ENCODE results near the gene FOXK1.

Gene FOXK1

DNA sequence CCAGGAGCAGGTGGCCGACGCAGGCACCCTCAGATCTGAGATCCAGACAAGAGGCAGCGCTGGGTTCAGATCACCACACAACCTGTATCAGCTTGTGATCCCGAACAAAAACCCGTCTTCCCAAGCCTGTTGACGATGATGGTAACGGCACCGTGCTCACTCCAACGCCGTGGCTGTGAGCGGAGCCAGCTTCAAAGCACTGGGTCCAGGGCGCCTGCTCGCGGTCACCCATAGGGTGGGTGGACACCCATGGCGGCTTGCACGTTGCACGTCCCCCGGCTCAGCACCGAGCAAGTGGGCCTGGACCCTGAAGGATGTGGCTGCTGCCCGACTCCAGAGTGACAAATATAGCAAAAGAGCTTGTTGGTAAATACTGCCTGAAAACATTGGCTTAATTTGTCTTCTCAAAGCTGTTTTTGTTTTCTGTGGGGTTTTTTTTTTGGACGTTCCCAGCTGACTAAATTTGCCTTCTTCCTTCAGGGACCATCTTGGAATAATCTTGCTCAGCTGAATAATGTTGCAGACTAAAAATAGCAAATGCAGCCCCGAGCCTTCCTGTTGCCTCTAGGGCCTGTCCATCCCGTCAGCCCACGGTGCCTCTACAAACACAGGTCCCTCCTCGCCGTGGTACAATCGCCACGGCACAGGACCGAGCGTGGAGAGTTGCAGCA, 41.0 kb downstream of the FOXK1 start:
- TF ChIP-seq, protein P1, sequence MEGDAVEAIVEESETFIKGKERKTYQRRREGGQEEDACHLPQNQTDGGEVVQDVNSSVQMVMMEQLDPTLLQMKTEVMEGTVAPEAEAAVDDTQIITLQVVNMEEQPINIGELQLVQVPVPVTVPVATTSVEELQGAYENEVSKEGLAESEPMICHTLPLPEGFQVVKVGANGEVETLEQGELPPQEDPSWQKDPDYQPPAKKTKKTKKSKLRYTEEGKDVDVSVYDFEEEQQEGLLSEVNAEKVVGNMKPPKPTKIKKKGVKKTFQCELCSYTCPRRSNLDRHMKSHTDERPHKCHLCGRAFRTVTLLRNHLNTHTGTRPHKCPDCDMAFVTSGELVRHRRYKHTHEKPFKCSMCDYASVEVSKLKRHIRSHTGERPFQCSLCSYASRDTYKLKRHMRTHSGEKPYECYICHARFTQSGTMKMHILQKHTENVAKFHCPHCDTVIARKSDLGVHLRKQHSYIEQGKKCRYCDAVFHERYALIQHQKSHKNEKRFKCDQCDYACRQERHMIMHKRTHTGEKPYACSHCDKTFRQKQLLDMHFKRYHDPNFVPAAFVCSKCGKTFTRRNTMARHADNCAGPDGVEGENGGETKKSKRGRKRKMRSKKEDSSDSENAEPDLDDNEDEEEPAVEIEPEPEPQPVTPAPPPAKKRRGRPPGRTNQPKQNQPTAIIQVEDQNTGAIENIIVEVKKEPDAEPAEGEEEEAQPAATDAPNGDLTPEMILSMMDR (IDR thresholded peaks at IDR 0.05; ENCODE audit: low read depth, low read length) = no peak
- peaks cover 7% of the 10 kb centered on the region; the same call in 1 of the 2 replicates for H3K36me3 ChIP-seq
- no peaks in the 10 kb centered on the region for H3K9me3 ChIP-seq (ENCODE audit: severe bottlenecking)
- DNase-seq = no peak
- H3K4me3 ChIP-seq (ENCODE audit: low read depth, low read length) = no peak overlapping the region
- no peak overlapping the region for H3K27ac ChIP-seq
- no peaks in the 10 kb centered on the region for H3K27me3 ChIP-seq (ENCODE audit: insufficient read depth, low read depth, severe bottlenecking)

DNA sequence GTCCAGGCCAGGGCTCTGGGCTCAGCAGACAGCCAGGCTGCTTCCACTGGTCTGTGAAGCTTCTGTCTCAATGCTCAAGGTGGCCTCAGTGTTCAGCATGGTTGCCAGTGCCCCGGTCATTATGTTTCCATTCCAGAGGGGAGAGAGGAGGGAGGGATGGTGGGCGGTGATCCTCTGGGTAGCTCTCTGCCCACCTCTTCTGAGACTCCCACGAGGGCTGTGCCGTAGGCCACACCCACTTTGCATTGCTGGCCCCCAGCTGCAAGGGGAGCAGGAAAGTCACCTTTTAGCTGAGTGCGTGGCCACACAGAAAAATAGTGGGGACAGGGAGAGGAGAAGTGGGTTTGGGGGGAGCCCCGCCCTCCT, 42.5 kb downstream of the FOXK1 start:
- Histone ChIP-seq H3K9me3 (ENCODE audit: severe bottlenecking) (no peaks in the 10 kb centered on the region), H3K27ac (no peak overlapping the region), H3K36me3 (peaks cover 7% of the 10 kb centered on the region; the same call in 1 of the 2 replicates), H3K27me3 (ENCODE audit: insufficient read depth, low read depth, severe bottlenecking) (no peaks in the 10 kb centered on the region), H3K4me3 (ENCODE audit: low read depth, low read length) (no peak overlapping the region)
- no peak for DNase-seq
- TF ChIP-seq, protein P1 (IDR thresholded peaks at IDR 0.05; ENCODE audit: low read depth, low read length) = no peak

DNA sequence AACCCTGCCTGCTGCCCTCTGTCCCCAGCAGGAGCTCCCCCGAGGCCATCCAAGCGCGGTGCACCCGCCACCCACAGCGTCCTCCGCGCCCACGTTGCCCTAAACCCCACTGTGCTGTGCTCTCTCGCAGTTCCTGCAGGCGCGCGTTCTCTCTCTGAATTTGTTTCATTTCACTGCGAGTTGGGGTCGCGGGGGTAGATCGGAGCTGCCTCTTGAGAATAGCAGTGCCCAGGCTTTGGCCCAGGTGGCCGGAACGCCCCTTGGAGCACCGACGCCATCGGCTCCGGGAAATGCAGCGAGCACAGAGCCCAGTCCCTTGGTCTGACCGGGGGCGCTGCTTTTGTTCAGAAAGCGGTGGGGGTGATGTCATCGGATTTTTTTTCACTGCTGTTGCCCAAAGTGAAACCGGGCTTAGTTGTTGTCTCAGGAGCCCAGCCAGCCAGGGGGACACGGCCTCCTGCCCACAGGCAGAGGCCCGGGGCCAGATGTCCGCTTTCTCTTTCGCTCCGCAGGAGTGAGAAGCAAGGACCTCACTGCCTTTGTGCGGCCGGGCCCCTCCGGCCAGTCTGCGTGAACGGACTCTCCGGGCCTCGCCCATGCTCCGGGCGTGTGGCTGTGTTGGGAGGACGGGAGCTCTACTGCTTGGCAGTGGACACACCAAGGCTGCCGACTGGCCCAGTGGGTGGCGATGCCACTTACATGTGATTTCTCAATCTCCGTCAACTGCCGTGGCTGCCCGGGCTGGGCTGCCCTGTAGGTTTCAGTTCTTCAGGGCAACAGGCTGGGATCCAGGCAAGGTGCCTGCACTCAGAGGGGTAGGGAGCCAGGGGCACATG, 43.1 kb downstream of the FOXK1 start:
- no peak overlapping the region for H3K27ac ChIP-seq
- H3K4me3 ChIP-seq (ENCODE audit: low read depth, low read length) = no peak overlapping the region

DNA sequence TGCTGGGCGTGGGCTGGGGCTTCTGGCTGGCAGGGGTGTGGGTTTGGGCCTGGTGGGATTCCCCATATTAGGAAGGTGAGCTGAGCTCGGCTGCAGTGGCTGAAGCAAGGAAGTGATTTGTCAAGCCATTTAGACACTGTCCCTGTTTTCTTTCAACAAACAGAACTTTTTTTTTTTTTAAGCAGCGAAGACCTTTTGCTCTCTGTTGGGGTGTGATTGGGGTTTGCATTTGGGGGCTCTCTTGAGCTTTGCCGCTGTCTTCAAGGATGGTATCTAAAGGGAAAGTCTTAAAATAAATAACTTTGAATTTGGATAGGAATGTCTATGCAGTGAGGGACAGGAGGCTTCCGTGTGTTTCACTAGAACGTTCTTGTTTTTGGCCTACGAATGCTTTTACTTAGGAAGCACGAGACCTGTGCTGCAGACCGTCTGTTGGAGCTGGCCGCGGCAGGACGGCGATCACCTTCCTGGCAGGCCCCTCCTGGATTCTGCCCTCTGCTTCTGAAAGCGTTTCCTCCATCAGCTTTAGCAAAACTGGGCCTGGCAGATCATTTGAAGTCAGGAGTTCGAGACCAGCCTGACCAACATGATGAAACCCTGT, 43.9 kb downstream of the FOXK1 start:
- no peak overlapping the region for H3K27ac ChIP-seq
- no peaks in the 10 kb centered on the region for H3K27me3 ChIP-seq (ENCODE audit: insufficient read depth, low read depth, severe bottlenecking)
- TF ChIP-seq, protein P1 (IDR thresholded peaks at IDR 0.05; ENCODE audit: low read depth, low read length) = no peak
- H3K9me3 ChIP-seq (ENCODE audit: severe bottlenecking) = no peaks in the 10 kb centered on the region
- no peak for DNase-seq
- H3K36me3 ChIP-seq = peaks cover 7% of the 10 kb centered on the region; the same call in 1 of the 2 replicates
- H3K4me3 ChIP-seq (ENCODE audit: low read depth, low read length) = no peak overlapping the region

More for the DNA sequence above, 43.1 kb downstream of the FOXK1 start:
- peak; percentile 21 for DNase-seq
- H3K9me3 ChIP-seq (ENCODE audit: severe bottlenecking) = no peaks in the 10 kb centered on the region
- H3K27me3 ChIP-seq (ENCODE audit: insufficient read depth, low read depth, severe bottlenecking) = no peaks in the 10 kb centered on the region
- peaks cover 7% of the 10 kb centered on the region; the same call in 1 of the 2 replicates for H3K36me3 ChIP-seq
- TF ChIP-seq, protein P1 (IDR thresholded peaks at IDR 0.05; ENCODE audit: low read depth, low read length) = no peak

DNA sequence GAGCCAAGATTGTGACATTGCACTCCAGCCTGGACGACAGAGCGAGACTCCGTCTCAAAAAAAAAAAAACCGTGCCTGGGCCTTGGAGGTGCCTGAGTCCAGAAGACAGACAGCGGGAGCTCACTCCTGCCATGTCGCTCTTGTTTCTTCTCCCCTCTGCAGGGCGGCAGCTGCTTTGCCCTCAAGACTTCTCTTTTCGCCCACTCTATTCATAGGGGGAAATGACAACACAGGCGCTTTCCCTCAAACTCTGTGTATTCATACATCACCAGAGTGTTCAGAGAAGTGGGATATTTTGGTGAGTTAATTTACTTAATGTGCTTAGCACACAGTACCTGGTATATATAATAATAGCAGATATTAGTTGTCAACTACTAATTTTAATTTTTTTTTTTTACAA, 44.5 kb downstream of the FOXK1 start:
- Histone ChIP-seq H3K4me3 (ENCODE audit: low read depth, low read length) (no peak overlapping the region), H3K36me3 (peaks cover 7% of the 10 kb centered on the region; the same call in 1 of the 2 replicates), H3K27ac (no peak overlapping the region), H3K9me3 (ENCODE audit: severe bottlenecking) (no peaks in the 10 kb centered on the region), H3K27me3 (ENCODE audit: insufficient read depth, low read depth, severe bottlenecking) (no peaks in the 10 kb centered on the region)
- DNase-seq = no peak
- TF ChIP-seq, protein P1 (IDR thresholded peaks at IDR 0.05; ENCODE audit: low read depth, low read length) = no peak
